ENCODE data around the gene NEUROD2.
A peak's percentile ranks its signal among the peaks of the same experiment; 100 is the strongest.

Gene NEUROD2

GRCh38 chr17:39573447-39574298 lies 34.0 kb downstream of the NEUROD2 start:
- TF ChIP-seq, protein P1, sequence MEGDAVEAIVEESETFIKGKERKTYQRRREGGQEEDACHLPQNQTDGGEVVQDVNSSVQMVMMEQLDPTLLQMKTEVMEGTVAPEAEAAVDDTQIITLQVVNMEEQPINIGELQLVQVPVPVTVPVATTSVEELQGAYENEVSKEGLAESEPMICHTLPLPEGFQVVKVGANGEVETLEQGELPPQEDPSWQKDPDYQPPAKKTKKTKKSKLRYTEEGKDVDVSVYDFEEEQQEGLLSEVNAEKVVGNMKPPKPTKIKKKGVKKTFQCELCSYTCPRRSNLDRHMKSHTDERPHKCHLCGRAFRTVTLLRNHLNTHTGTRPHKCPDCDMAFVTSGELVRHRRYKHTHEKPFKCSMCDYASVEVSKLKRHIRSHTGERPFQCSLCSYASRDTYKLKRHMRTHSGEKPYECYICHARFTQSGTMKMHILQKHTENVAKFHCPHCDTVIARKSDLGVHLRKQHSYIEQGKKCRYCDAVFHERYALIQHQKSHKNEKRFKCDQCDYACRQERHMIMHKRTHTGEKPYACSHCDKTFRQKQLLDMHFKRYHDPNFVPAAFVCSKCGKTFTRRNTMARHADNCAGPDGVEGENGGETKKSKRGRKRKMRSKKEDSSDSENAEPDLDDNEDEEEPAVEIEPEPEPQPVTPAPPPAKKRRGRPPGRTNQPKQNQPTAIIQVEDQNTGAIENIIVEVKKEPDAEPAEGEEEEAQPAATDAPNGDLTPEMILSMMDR (IDR thresholded peaks at IDR 0.05; ENCODE audit: borderline replicate concordance, insufficient read depth, low read depth, low read length), result no peak
- H3K4me3 ChIP-seq (ENCODE audit: low read depth, low read length), result peak overlapping the region; percentile 36

GRCh38 chr17:39572121-39572520 lies 35.6 kb downstream of the NEUROD2 start:
- TF ChIP-seq, protein P1 (IDR thresholded peaks at IDR 0.05; ENCODE audit: borderline replicate concordance, insufficient read depth, low read depth, low read length), result no peak

DNA sequence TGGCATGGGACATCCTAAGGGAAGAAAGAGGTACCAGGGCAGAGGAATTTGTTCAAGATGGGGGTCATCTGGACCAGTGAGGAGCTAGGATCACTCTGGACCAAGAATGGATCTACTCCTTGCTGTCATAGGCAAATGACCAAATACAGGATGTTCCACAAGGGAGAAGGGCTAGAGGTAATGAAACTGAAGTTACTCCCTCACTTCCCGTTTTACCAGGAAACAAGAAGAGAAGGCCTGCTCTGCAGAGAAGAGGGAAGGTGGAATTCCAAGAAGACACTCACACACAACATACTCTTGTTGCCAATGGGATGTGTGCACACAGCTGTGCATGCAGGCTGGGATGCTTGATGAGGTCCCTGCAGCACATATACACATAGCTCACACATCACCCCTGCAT lies 38.6 kb downstream of the NEUROD2 start:
- H3K4me3 ChIP-seq (ENCODE audit: low read depth, low read length), result no peak overlapping the region
- TF ChIP-seq, protein P1 (IDR thresholded peaks at IDR 0.05; ENCODE audit: borderline replicate concordance, insufficient read depth, low read depth, low read length), result no peak

More at GRCh38 chr17:39572121-39572520, 35.6 kb downstream of the NEUROD2 start:
- no peak overlapping the region for H3K4me3 ChIP-seq (ENCODE audit: low read depth, low read length)

GRCh38 chr17:39568702-39569101 lies 39.0 kb downstream of the NEUROD2 start:
- no peak overlapping the region for H3K4me3 ChIP-seq (ENCODE audit: low read depth, low read length)
- TF ChIP-seq, protein P1 (IDR thresholded peaks at IDR 0.05; ENCODE audit: borderline replicate concordance, insufficient read depth, low read depth, low read length), result no peak

DNA sequence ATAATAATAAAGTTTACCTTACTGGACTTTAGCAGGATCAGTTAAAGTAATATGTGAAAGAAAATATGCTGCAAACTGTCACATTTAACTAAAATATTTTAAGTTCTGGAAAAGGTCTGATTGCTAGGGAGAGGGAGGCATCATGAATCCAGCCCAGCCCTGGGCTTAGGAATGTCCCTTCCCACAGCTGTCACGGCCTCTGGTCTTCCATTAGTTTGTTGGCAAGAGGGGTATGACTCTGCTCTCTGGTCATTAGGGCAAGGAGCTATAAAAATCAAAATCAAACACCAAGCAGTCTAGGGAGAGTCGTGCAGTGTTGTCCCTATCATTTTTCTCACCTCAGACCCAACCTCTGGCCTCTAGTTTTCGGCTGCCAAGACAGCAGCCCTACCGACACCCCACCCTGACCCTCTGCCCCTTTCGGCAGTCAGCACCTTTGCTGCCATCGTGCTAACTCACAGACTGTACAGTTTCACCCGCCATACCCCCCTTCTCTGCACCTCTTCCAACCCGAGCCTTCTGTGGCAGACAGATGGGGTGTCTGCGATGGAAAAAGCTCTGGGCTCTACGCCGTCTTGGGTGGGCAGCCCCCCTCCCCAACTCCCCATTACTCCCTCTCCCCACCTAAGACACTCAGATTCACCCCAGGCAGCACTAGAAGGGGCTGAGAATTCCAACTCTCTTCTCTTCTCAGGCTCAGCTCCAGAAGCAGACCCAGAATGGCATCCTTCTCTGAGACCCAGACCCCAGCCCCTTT lies 41.4 kb downstream of the NEUROD2 start:
- no peak overlapping the region for H3K4me3 ChIP-seq (ENCODE audit: low read depth, low read length)
- TF ChIP-seq, protein P1 (IDR thresholded peaks at IDR 0.05; ENCODE audit: borderline replicate concordance, insufficient read depth, low read depth, low read length), result no peak

DNA sequence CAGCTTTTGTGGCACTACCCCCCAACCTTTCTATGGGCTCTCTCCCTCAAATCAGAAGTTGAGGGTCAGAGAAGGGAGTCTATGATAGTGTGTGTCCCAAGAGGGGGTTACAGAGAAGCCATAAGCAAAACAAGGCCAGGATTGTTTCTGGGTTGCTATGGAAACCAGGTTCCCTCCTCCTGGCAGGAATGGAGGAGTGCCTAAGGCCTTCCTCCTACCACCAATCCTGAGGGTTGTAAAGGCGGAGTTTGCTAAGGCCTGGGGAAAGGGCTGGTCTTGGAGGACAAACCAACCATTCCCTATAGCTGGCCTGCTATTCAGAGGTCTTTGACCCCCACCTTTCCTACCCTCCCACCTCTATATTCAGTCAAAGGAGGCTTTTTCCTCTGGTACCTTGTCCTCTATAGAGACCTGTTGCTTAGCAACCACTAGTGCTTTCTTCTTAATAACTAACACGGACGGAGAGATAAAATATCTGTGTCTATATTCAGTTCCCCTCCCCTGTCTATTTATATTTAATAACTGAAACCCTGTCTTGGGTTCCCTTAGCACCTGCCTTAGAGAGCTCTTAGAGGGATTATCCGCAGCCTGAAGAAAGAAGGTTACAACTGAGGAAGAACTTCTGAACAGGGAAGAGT lies 43.4 kb downstream of the NEUROD2 start:
- TF ChIP-seq, protein P1 (IDR thresholded peaks at IDR 0.05; ENCODE audit: borderline replicate concordance, insufficient read depth, low read depth, low read length), result no peak
- H3K4me3 ChIP-seq (ENCODE audit: low read depth, low read length), result no peak overlapping the region

All from GM12875 (cell line).